HL-60 (cell line): ENCODE results near the gene AOPEP.

Experiments used
- SPI1 ChIP-seq: IDR thresholded peaks from 2 replicates; pipeline ENCODE4 v1.6.1; 2012; ENCODE audit warnings: low read depth, mild to moderate bottlenecking, borderline replicate concordance
- TF ChIP-seq, protein P1 (sequence below): IDR thresholded peaks from one replicate; pipeline ENCODE4 v1.5.1; 2011; ENCODE audit warnings: low read length, control low read depth, inconsistent platforms; ENCODE audit not compliant: insufficient read depth

GRCh38 chr9:94931036-94931633, 204.6 kb downstream of the AOPEP start:
- TF ChIP-seq, protein P1, sequence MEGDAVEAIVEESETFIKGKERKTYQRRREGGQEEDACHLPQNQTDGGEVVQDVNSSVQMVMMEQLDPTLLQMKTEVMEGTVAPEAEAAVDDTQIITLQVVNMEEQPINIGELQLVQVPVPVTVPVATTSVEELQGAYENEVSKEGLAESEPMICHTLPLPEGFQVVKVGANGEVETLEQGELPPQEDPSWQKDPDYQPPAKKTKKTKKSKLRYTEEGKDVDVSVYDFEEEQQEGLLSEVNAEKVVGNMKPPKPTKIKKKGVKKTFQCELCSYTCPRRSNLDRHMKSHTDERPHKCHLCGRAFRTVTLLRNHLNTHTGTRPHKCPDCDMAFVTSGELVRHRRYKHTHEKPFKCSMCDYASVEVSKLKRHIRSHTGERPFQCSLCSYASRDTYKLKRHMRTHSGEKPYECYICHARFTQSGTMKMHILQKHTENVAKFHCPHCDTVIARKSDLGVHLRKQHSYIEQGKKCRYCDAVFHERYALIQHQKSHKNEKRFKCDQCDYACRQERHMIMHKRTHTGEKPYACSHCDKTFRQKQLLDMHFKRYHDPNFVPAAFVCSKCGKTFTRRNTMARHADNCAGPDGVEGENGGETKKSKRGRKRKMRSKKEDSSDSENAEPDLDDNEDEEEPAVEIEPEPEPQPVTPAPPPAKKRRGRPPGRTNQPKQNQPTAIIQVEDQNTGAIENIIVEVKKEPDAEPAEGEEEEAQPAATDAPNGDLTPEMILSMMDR, result no peak
- no peak for TF ChIP-seq SPI1
